ENCODE results near the gene FAM200A.

- TF ChIP-seq CTCF (IDR thresholded peaks at IDR 0.05) (no peak), POLR2A (IDR thresholded peaks at IDR 0.05) (no peak)
Measured at GRCh38 chr7:99541212-99541611, 10.7 kb downstream of the FAM200A start.

Data from adrenal gland (tissue), 5 donors.